Measurements from ENCODE around the gene HIBADH. TPM values are rescaled to one million over a fixed set of nuclear protein-coding genes. Genes with fewer than 3 reads are reported as not detected.

The HIBADH gene
- total and polyA plus RNA-seq, 2 of the 4 experiments (the other 2 are of a cell fraction) = 36.6 to 52.5 TPM

DNA sequence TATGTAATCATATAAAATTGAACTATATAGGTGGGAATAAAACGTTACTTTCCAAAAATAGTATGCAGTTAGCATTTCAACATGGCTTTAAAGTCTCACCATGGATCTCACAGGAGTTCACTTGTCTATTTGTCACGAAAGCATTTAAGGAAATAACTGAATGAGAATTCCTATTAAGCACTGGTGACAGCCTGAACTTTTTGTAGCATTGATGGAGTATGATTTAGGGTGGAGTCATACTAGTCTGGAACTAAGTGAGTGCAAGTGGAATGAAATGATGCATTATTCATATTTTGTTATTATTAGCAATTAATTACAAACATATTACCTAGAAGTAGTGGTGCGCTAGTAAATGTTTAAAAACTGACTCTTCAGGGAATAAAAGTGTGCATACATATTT, 26.0 kb upstream of the HIBADH start:
- no peak overlapping the region for H2AK5ac ChIP-seq (ENCODE audit: low read depth, low read length)
- no peaks in the 10 kb centered on the region for H3K9me1 ChIP-seq (ENCODE audit: insufficient read depth, low read length)
- no peak overlapping the region for H3K56ac ChIP-seq (ENCODE audit: extremely low read depth, insufficient read depth, low read length)
- H2AFZ ChIP-seq (replicated peaks; ENCODE audit: low read length, poor library complexity) = no peak overlapping the region
- no peak overlapping the region for H2BK120ac ChIP-seq (ENCODE audit: low read depth, low read length)
- no peak overlapping the region for H4K8ac ChIP-seq (ENCODE audit: low read depth in 2 of 2, low read length in 2 of 2)
- no peaks in the 10 kb centered on the region for H3K36me3 ChIP-seq (ENCODE audit: control insufficient read depth, insufficient read depth, low read length)
- CTCF ChIA-PET = interaction anchor here (1.0 kb wide), 1 partner anchor 86 kb away, joined by 3 read pairs; no protein-coding TSS in a partner anchor
- no peak overlapping the region for H2AK9ac ChIP-seq (replicated peaks; ENCODE audit: low read depth, low read length, poor library complexity)
- no peak overlapping the region for H3K4me2 ChIP-seq (ENCODE audit: low read depth, low read length)
- no peak overlapping the region for H3K4ac ChIP-seq (ENCODE audit: low read depth, low read length)
- H2BK5ac ChIP-seq (ENCODE audit: low read depth, low read length, poor library complexity, severe bottlenecking) = no peak overlapping the region
- no peak overlapping the region for H3K23ac ChIP-seq (ENCODE audit: low read depth, low read length)
- H4K5ac ChIP-seq (ENCODE audit: low read depth, low read length) = no peak overlapping the region
- H3K4me1 ChIP-seq (ENCODE audit: control insufficient read depth, insufficient read depth, low read length) = no peaks in the 10 kb centered on the region
- H3K14ac ChIP-seq (replicated peaks; ENCODE audit: low read depth, low read length) = no peak overlapping the region
- dilution Hi-C loops (cut with HindIII; ENCODE audit: low sequenced_read_pairs, unreplicated experiment) = no loop called here
- no peaks in the 10 kb centered on the region for H3K27me3 ChIP-seq (ENCODE audit: control insufficient read depth, insufficient read depth, low read length)
- no peak overlapping the region for H3K27ac ChIP-seq (ENCODE audit: insufficient read depth, low read length)
- H2BK20ac ChIP-seq (ENCODE audit: low read depth, low read length) = no peak overlapping the region
- intact Hi-C loops (cut with micrococcal nuclease) = loop anchor here (1.0 to 5.0 kb wide), 3 partner anchors 34 to 331 kb away; no protein-coding TSS in a partner anchor
- in situ Hi-C loops (cut with MboI; ENCODE audit: low sequenced_read_pairs) = no loop called here
- no peak overlapping the region for H2BK15ac ChIP-seq (ENCODE audit: low read depth, low read length)
- ATAC-seq (ENCODE audit: low read depth) (no peak), DNase-seq (no peak)
- no peak for TF ChIP-seq POLR2A (IDR thresholded peaks at IDR 0.05; ENCODE audit: low read depth, low read length)
- TF ChIP-seq, protein P1, sequence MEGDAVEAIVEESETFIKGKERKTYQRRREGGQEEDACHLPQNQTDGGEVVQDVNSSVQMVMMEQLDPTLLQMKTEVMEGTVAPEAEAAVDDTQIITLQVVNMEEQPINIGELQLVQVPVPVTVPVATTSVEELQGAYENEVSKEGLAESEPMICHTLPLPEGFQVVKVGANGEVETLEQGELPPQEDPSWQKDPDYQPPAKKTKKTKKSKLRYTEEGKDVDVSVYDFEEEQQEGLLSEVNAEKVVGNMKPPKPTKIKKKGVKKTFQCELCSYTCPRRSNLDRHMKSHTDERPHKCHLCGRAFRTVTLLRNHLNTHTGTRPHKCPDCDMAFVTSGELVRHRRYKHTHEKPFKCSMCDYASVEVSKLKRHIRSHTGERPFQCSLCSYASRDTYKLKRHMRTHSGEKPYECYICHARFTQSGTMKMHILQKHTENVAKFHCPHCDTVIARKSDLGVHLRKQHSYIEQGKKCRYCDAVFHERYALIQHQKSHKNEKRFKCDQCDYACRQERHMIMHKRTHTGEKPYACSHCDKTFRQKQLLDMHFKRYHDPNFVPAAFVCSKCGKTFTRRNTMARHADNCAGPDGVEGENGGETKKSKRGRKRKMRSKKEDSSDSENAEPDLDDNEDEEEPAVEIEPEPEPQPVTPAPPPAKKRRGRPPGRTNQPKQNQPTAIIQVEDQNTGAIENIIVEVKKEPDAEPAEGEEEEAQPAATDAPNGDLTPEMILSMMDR (conservative IDR thresholded peaks at IDR 0.05; ENCODE audit: low read depth, low read length) = no peak
- TF ChIP-seq MAFK (IDR thresholded peaks at IDR 0.05; ENCODE audit: low read depth, low read length) = no peak
- no peak for TF ChIP-seq NFE2L2 (IDR thresholded peaks at IDR 0.05; ENCODE audit: low read depth, low read length)
- TF ChIP-seq SMC3 (IDR thresholded peaks at IDR 0.05; ENCODE audit: low read depth, low read length) = no peak
- TF ChIP-seq, protein P2, sequence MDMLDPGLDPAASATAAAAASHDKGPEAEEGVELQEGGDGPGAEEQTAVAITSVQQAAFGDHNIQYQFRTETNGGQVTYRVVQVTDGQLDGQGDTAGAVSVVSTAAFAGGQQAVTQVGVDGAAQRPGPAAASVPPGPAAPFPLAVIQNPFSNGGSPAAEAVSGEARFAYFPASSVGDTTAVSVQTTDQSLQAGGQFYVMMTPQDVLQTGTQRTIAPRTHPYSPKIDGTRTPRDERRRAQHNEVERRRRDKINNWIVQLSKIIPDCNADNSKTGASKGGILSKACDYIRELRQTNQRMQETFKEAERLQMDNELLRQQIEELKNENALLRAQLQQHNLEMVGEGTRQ (IDR thresholded peaks at IDR 0.05; ENCODE audit: low read depth, low read length) = no peak
- TF ChIP-seq FOS (IDR thresholded peaks at IDR 0.05; ENCODE audit: low read depth, low read length) = no peak
- TF ChIP-seq MAZ (IDR thresholded peaks at IDR 0.05; ENCODE audit: borderline replicate concordance, low read depth, low read length) = no peak
- TF ChIP-seq, protein P3, sequence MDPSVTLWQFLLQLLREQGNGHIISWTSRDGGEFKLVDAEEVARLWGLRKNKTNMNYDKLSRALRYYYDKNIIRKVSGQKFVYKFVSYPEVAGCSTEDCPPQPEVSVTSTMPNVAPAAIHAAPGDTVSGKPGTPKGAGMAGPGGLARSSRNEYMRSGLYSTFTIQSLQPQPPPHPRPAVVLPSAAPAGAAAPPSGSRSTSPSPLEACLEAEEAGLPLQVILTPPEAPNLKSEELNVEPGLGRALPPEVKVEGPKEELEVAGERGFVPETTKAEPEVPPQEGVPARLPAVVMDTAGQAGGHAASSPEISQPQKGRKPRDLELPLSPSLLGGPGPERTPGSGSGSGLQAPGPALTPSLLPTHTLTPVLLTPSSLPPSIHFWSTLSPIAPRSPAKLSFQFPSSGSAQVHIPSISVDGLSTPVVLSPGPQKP (IDR thresholded peaks at IDR 0.05; ENCODE audit: borderline replicate concordance, low read depth, low read length) = no peak
- no peak for TF ChIP-seq RAD21 (IDR thresholded peaks at IDR 0.05; ENCODE audit: low read length)
- TF ChIP-seq RCOR1 (IDR thresholded peaks at IDR 0.05; ENCODE audit: insufficient replicate concordance, low read length) = no peak
- no peak for TF ChIP-seq CHD1 (IDR thresholded peaks at IDR 0.05; ENCODE audit: low read depth, low read length)
- TF ChIP-seq BHLHE40 (IDR thresholded peaks at IDR 0.05; ENCODE audit: low read depth, low read length) = no peak
- TF ChIP-seq CEBPB (IDR thresholded peaks at IDR 0.05; ENCODE audit: low read depth, low read length) = no peak
- TF ChIP-seq RFX5 (IDR thresholded peaks at IDR 0.05; ENCODE audit: low read depth, low read length) = no peak
- no peak for TF ChIP-seq MXI1 (IDR thresholded peaks at IDR 0.05; ENCODE audit: borderline replicate concordance, low read depth, low read length)
- H4K20me1 ChIP-seq (ENCODE audit: insufficient read depth, low read length) = no peaks in the 10 kb centered on the region
- H3K18ac ChIP-seq (ENCODE audit: low read depth, low read length) = no peak overlapping the region
- H3K9ac ChIP-seq (ENCODE audit: low read depth, low read length) = no peak overlapping the region
- no peak overlapping the region for H3K4me3 ChIP-seq (ENCODE audit: insufficient read depth, low read depth, low read length)
- POLR2A ChIA-PET (ENCODE audit: unreplicated experiment) = no interaction called here
- H3K9me3 ChIP-seq (ENCODE audit: control insufficient read depth, insufficient read depth, low read length) = no peaks in the 10 kb centered on the region
- BruUV-seq (replicated peaks) = no TSS peak
- H4K91ac ChIP-seq (ENCODE audit: insufficient read depth, low read depth, low read length) = no peak overlapping the region
- H3K79me1 ChIP-seq (ENCODE audit: low read depth in 1 of 2, low read length in 2 of 2) = no peaks in the 10 kb centered on the region
- no CpG with 5 or more reads among the region's 3 CpGs for WGBS, 2 experiments (ENCODE audit: extremely low coverage in 2 of 2, insufficient read length in 1 of 2)

Measured in IMR-90 (cell line).